Muscle of leg (tissue), 16 donors: ENCODE measurements around the gene LRRC46. TPM values are rescaled to one million over a fixed set of nuclear protein-coding genes. Genes with fewer than 3 reads are reported as not detected.

Experiments used
- DNase-seq: peaks from one replicate; pipeline ENCODE4 v3.0.0; 2013
- H3K27ac ChIP-seq: one replicate; pipeline ENCODE4 v1.5.1; 2013; ENCODE audit warnings: mild to moderate bottlenecking, low read length, control low read depth
- H3K27me3 ChIP-seq: one replicate; pipeline ENCODE4 v1.6.1; 2013; ENCODE audit warnings: low read length; ENCODE audit not compliant: control insufficient read depth, insufficient read depth
- H3K36me3 ChIP-seq: one replicate; pipeline ENCODE4 v1.6.1; 2013; ENCODE audit warnings: low read length; ENCODE audit not compliant: control insufficient read depth, insufficient read depth
- H3K4me1 ChIP-seq: one replicate; pipeline ENCODE4 v1.6.1; 2013; ENCODE audit warnings: low read length; ENCODE audit not compliant: control insufficient read depth, insufficient read depth
- H3K4me3 ChIP-seq: one replicate; pipeline ENCODE4 v1.5.1; 2013; ENCODE audit warnings: low read length, control low read depth
- H3K9me3 ChIP-seq: replicated peaks from 2 replicates; pipeline ENCODE4 v1.6.1; 2013; ENCODE audit warnings: low read depth, low read length; ENCODE audit not compliant: control insufficient read depth
- WGBS: methylation state at CpG from one replicate; pipeline ENCODE4 v1.1.5; 2013; ENCODE audit warnings: missing lambda C conversion rate; ENCODE audit not compliant: insufficient coverage; 5-methylcytosine and 5-hydroxymethylcytosine counted together
- long read RNA-seq, 11 donors: transcript quantifications; one replicate each; lab custom pipeline, GENCODE V29; 2026
- polyA plus RNA-seq, 8 donors: library from polyadenylated mRNA; unstranded; fragments of 120-200 nt; gene quantifications; one replicate each; pipeline versions ENCODE4 v1.2.1 to v1.2.3, GENCODE V29; 2013; ENCODE audit warnings: inconsistent platforms in 1 of 8, low replicate concordance in 1 of 8; ENCODE audit not compliant: insufficient read length in 8 of 8, insufficient read depth in 1 of 8
- total RNA-seq: library from RNA; stranded (reverse); fragments of 120-200 nt; gene quantifications from one replicate; pipeline ENCODE4 v1.2.4, GENCODE V29; 2013

LRRC46 gene
- total RNA-seq (0.04 TPM), polyA plus RNA-seq (1 to 10 TPM in 5 of 8 donors, under 1 TPM in 3; 0.57 to 1.6 (median 1.1) TPM)
- long read RNA-seq, donor 1: 0 reads
- long read RNA-seq, donor 2: 0 reads
- long read RNA-seq, donor 3, partial matches to known transcripts: 0 of 1 reads
- long read RNA-seq, donor 3, other reads (novel, unspliced or antisense): 0 of 1 reads
- long read RNA-seq, donor 4: 0 reads
- long read RNA-seq, donor 5, partial matches to known transcripts: 36 of 47 reads
- long read RNA-seq, donor 5, other reads (novel, unspliced or antisense): 11 of 47 reads
- long read RNA-seq, donor 6, partial matches to known transcripts: 6 of 11 reads
- long read RNA-seq, donor 6, other reads (novel, unspliced or antisense): 5 of 11 reads
- long read RNA-seq, donor 7, partial matches to known transcripts: 0 of 1 reads
- long read RNA-seq, donor 7, other reads (novel, unspliced or antisense): 0 of 1 reads
- long read RNA-seq, donor 8: 0 reads
- long read RNA-seq, donor 9: 0 reads
- long read RNA-seq, donor 10: 0 reads
- long read RNA-seq, donor 11: 0 reads

- H3K4me1 ChIP-seq: peaks cover 18% of the 10 kb centered on the region
- WGBS: under 1% methylated on average over 38 of the region's 42 CpGs
- H3K27ac ChIP-seq: peak within 1 kb of the TSS; percentile 84
- H3K9me3 ChIP-seq: no peaks in the 10 kb centered on the region
- peaks cover 29% of the 10 kb centered on the region for H3K36me3 ChIP-seq
- peak within 1 kb of the TSS; percentile 86 for H3K4me3 ChIP-seq
- DNase-seq: peak; percentile 97
- H3K27me3 ChIP-seq: no peaks in the 10 kb centered on the region
Observed at GRCh38 chr17:47831003-47831933, at the start of gene LRRC46, which contains the start of gene MRPL10. Gene LRRC46 (plus strand): TSS chr17:47831670. CDS start chr17:47831990, 320 bp downstream. Gene MRPL10 (minus strand): TSS chr17:47831541. CDS start chr17:47831511, 30 bp downstream.

GRCh38 chr17:47785538-47786123 is 45.8 kb upstream of the LRRC46 start:
- peak; percentile 61 for DNase-seq
- peaks cover 34% of the 10 kb centered on the region for H3K27me3 ChIP-seq

GRCh38 chr17:47789611-47790561 is 41.6 kb upstream of the LRRC46 start:
- Histone ChIP-seq H3K27ac (no peak overlapping the region), H3K36me3 (no peaks in the 10 kb centered on the region), H3K27me3 (peaks cover 46% of the 10 kb centered on the region), H3K9me3 (no peaks in the 10 kb centered on the region), H3K4me3 (peak overlapping the region; percentile 19), H3K4me1 (peaks cover 6% of the 10 kb centered on the region)
- under 1% methylated on average over 61 of the region's 70 CpGs for WGBS
- DNase-seq: peak; percentile 48

More at GRCh38 chr17:47785538-47786123, 45.8 kb upstream of the LRRC46 start:
- H3K4me1 ChIP-seq: peaks cover 6% of the 10 kb centered on the region
- no peak overlapping the region for H3K4me3 ChIP-seq
- no peaks in the 10 kb centered on the region for H3K9me3 ChIP-seq
- WGBS: 33% methylated on average over 2 of the region's 5 CpGs
- H3K36me3 ChIP-seq: no peaks in the 10 kb centered on the region
- no peak overlapping the region for H3K27ac ChIP-seq

GRCh38 chr17:47791025-47791424 is 40.4 kb upstream of the LRRC46 start:
- Histone ChIP-seq H3K27me3 (peaks cover 44% of the 10 kb centered on the region), H3K36me3 (no peaks in the 10 kb centered on the region), H3K27ac (no peak overlapping the region), H3K9me3 (no peaks in the 10 kb centered on the region), H3K4me1 (peaks cover 6% of the 10 kb centered on the region), H3K4me3 (no peak overlapping the region)
- DNase-seq: no peak
- WGBS: no CpG with 5 or more reads among the region's 3 CpGs

- no peak for DNase-seq
- H3K27ac ChIP-seq: no peak overlapping the region
- peaks cover 40% of the 10 kb centered on the region for H3K27me3 ChIP-seq
- H3K9me3 ChIP-seq: no peaks in the 10 kb centered on the region
- peaks cover 6% of the 10 kb centered on the region for H3K4me1 ChIP-seq
- WGBS: no CpG with 5 or more reads among the region's 1 CpG
- H3K4me3 ChIP-seq: no peak overlapping the region
- no peaks in the 10 kb centered on the region for H3K36me3 ChIP-seq
Observed at GRCh38 chr17:47792457-47792856, 39.0 kb upstream of the LRRC46 start.

GRCh38 chr17:47792979-47793378 is 38.5 kb upstream of the LRRC46 start:
- Histone ChIP-seq H3K9me3 (no peaks in the 10 kb centered on the region), H3K27me3 (peaks cover 35% of the 10 kb centered on the region), H3K4me3 (no peak overlapping the region), H3K4me1 (peaks cover 6% of the 10 kb centered on the region), H3K36me3 (no peaks in the 10 kb centered on the region), H3K27ac (no peak overlapping the region)
- WGBS: 65% methylated on average over 5 of the region's 6 CpGs
- no peak for DNase-seq

GRCh38 chr17:47797797-47798196 is 33.7 kb upstream of the LRRC46 start:
- Histone ChIP-seq H3K27ac (no peak overlapping the region), H3K4me1 (no peaks in the 10 kb centered on the region), H3K4me3 (no peak overlapping the region), H3K9me3 (no peaks in the 10 kb centered on the region), H3K36me3 (no peaks in the 10 kb centered on the region), H3K27me3 (peaks cover 9% of the 10 kb centered on the region)
- DNase-seq: no peak
- WGBS: no CpG with 5 or more reads among the region's 2 CpGs

- H3K4me1 ChIP-seq: peaks cover 1% of the 10 kb centered on the region
- H3K4me3 ChIP-seq: no peak overlapping the region
- whole genome bisulfite sequencing: 80% methylated on average over 12 of the region's 12 CpGs
- no peak overlapping the region for H3K27ac ChIP-seq
- peaks cover 2% of the 10 kb centered on the region for H3K27me3 ChIP-seq
- no peak for DNase-seq
- H3K9me3 ChIP-seq: no peaks in the 10 kb centered on the region
- no peaks in the 10 kb centered on the region for H3K36me3 ChIP-seq
Observed at GRCh38 chr17:47800686-47801085, 30.8 kb upstream of the LRRC46 start.
